HepG2 (cell line): Measurements from ENCODE around the gene ST6GALNAC6. TPM values are rescaled to one million over a fixed set of nuclear protein-coding genes. Genes with fewer than 3 reads are reported as not detected.

Experiments
- EEA1 ChIP-seq: sonication (generic); formaldehyde crosslinking; IDR thresholded peaks from 2 replicates; pipeline ENCODE4 v1.5.1; 2020; ENCODE audit warnings: mild to moderate bottlenecking, missing genetic modification reagents, borderline replicate concordance
- HNF4A ChIP-seq: sonication (generic); formaldehyde crosslinking; IDR thresholded peaks from 2 replicates; pipeline ENCODE4 v1.4.0; 2020; ENCODE audit warnings: missing genetic modification reagents
- HNRNPK ChIP-seq: fragments of 200-400 bp; formaldehyde crosslinking; IDR thresholded peaks from 2 replicates; pipeline ENCODE4 v1.6.1; 2018; ENCODE audit warnings: low read length, low read depth, moderate library complexity, mild to moderate bottlenecking; ENCODE audit not compliant: poor library complexity, severe bottlenecking
- KDM5B ChIP-seq: sonication (generic); formaldehyde crosslinking; IDR thresholded peaks from 2 replicates; pipeline ENCODE4 v1.4.0; 2020; ENCODE audit warnings: missing genetic modification reagents, mild to moderate bottlenecking, borderline replicate concordance
- MIER2 ChIP-seq: IDR thresholded peaks from 2 replicates; pipeline ENCODE4 v1.6.1; 2016; ENCODE audit warnings: missing biosample characterization, missing genetic modification reagents
- NR2F6 ChIP-seq, 2 experiments: IDR thresholded peaks; 2 replicates each; pipeline ENCODE4 v1.6.1; 2016; ENCODE audit warnings: antibody characterized with exemption in 1 of 2, mild to moderate bottlenecking in 1 of 2
- PCBP2 ChIP-seq: fragments of 200-400 bp; formaldehyde crosslinking; optimal IDR thresholded peaks from 2 replicates; pipeline ENCODE3; 2018; ENCODE audit warnings: low read length, low read depth; ENCODE audit not compliant: poor library complexity, severe bottlenecking
- RXRA ChIP-seq: sonication (generic); formaldehyde crosslinking; IDR thresholded peaks from 2 replicates; pipeline ENCODE4 v1.5.1; 2020; ENCODE audit warnings: missing genetic modification reagents
- SALL2 ChIP-seq: sonication (generic); formaldehyde crosslinking; IDR thresholded peaks from 2 replicates; pipeline ENCODE4 v1.8.1; 2023; ENCODE audit warnings: mild to moderate bottlenecking, missing genetic modification reagents, inconsistent platforms
- SCMH1 ChIP-seq: sonication (generic); formaldehyde crosslinking; IDR thresholded peaks from 2 replicates; pipeline ENCODE4 v1.9.0; 2021; ENCODE audit warnings: missing genetic modification reagents, mild to moderate bottlenecking, borderline replicate concordance
- SMYD3 ChIP-seq: sonication (generic); formaldehyde crosslinking; IDR thresholded peaks from 2 replicates; pipeline ENCODE4 v1.8.1; 2023; ENCODE audit warnings: mild to moderate bottlenecking, missing genetic modification reagents
- ZFAT ChIP-seq: sonication (generic); formaldehyde crosslinking; conservative IDR thresholded peaks from 2 replicates; pipeline ENCODE4 v1.8.1; 2023; ENCODE audit warnings: missing genetic modification reagents, inconsistent platforms
- ZFP62 ChIP-seq: sonication (generic); formaldehyde crosslinking; IDR thresholded peaks from 2 replicates; pipeline ENCODE4 v1.4.0; 2020; ENCODE audit warnings: missing genetic modification reagents
- ZMYM3 ChIP-seq: sonication (generic); formaldehyde crosslinking; IDR thresholded peaks from 2 replicates; pipeline ENCODE4 v1.5.1; 2020; ENCODE audit warnings: mild to moderate bottlenecking, missing genetic modification reagents
- ZNF3 ChIP-seq: IDR thresholded peaks from 2 replicates; pipeline ENCODE4 v1.7.0; 2017; ENCODE audit warnings: inconsistent platforms
- ZNF441 ChIP-seq: sonication (generic); formaldehyde crosslinking; IDR thresholded peaks from 2 replicates; pipeline ENCODE4 v1.7.0; 2021; ENCODE audit warnings: missing genetic modification reagents, borderline replicate concordance
- ZNF530 ChIP-seq: sonication (generic); formaldehyde crosslinking; IDR thresholded peaks from 2 replicates; pipeline ENCODE4 v1.5.0; 2020; ENCODE audit warnings: low read depth, mild to moderate bottlenecking, missing genetic modification reagents
- ZNF547 ChIP-seq: sonication (generic); formaldehyde crosslinking; IDR thresholded peaks from 2 replicates; pipeline ENCODE4 v1.5.1; 2020; ENCODE audit warnings: mild to moderate bottlenecking, missing genetic modification reagents
- ZNF563 ChIP-seq: sonication (generic); formaldehyde crosslinking; IDR thresholded peaks from 2 replicates; pipeline ENCODE4 v1.8.0; 2022; ENCODE audit warnings: mild to moderate bottlenecking, moderate library complexity, missing genetic modification reagents
- ZNF788 ChIP-seq: sonication (generic); formaldehyde crosslinking; IDR thresholded peaks from 2 replicates; pipeline ENCODE4 v1.5.0; 2020; ENCODE audit warnings: mild to moderate bottlenecking, missing genetic modification reagents, borderline replicate concordance
- ZSCAN22 ChIP-seq: sonication (generic); formaldehyde crosslinking; IDR thresholded peaks from 2 replicates; pipeline ENCODE4 v1.4.0; 2020; ENCODE audit warnings: mild to moderate bottlenecking, missing genetic modification reagents
- polyA plus RNA-seq, 8 experiments: library from polyadenylated mRNA; depleted of rRNA in 3 of 8; stranded (reverse) in 7 of 8; unstranded in 1 of 8; fragments of >200 nt; fragmentation: Illumina TruSeq in 4 of 8; extraction: Trizol in 4 of 8; gene quantifications; 2 replicates each; pipeline versions ENCODE4 v1.2.1 to v1.2.3, GENCODE V29; 2011 to 2016; ENCODE audit warnings: low read depth in 4 of 8, missing spikeins in 1 of 8, mixed read lengths in 1 of 8; ENCODE audit not compliant: insufficient read depth in 1 of 8
- total RNA-seq, 5 experiments: library from RNA; depleted of rRNA; stranded (reverse); fragments of >200 nt; fragmentation: Illumina TruSeq; extraction: Trizol; gene quantifications; 2 replicates each; pipeline ENCODE4 v1.2.3, GENCODE V29; 2016; ENCODE audit warnings: low read depth in 1 of 5
- TF ChIP-seq, protein P1 (sequence below): sonication (generic); formaldehyde crosslinking; IDR thresholded peaks from 2 replicates; pipeline ENCODE4 v1.4.0; 2020; ENCODE audit warnings: missing genetic modification reagents
- TF ChIP-seq, protein P2 (sequence below): sonication (generic); formaldehyde crosslinking; IDR thresholded peaks from 2 replicates; pipeline ENCODE4 v1.4.0; 2020; ENCODE audit warnings: missing genetic modification reagents
- TF ChIP-seq, protein P3 (sequence below): sonication (generic); formaldehyde crosslinking; IDR thresholded peaks from 2 replicates; pipeline ENCODE4 v1.5.0; 2020; ENCODE audit warnings: missing genetic modification reagents
- TF ChIP-seq, protein P4 (sequence below): sonication (generic); formaldehyde crosslinking; IDR thresholded peaks from 2 replicates; pipeline ENCODE4 v1.4.0; 2020; ENCODE audit warnings: mild to moderate bottlenecking, missing genetic modification reagents
- TF ChIP-seq, protein P5 (sequence below): IDR thresholded peaks from 2 replicates; pipeline ENCODE4 v1.6.1; 2012; ENCODE audit warnings: inconsistent platforms

ST6GALNAC6 gene
- total and polyA plus RNA-seq, 2 of the 13 experiments (the other 11 are each of a cell fraction or from before 2014, with no cell fraction given), result 18.5 to 65.4 TPM

DNA sequence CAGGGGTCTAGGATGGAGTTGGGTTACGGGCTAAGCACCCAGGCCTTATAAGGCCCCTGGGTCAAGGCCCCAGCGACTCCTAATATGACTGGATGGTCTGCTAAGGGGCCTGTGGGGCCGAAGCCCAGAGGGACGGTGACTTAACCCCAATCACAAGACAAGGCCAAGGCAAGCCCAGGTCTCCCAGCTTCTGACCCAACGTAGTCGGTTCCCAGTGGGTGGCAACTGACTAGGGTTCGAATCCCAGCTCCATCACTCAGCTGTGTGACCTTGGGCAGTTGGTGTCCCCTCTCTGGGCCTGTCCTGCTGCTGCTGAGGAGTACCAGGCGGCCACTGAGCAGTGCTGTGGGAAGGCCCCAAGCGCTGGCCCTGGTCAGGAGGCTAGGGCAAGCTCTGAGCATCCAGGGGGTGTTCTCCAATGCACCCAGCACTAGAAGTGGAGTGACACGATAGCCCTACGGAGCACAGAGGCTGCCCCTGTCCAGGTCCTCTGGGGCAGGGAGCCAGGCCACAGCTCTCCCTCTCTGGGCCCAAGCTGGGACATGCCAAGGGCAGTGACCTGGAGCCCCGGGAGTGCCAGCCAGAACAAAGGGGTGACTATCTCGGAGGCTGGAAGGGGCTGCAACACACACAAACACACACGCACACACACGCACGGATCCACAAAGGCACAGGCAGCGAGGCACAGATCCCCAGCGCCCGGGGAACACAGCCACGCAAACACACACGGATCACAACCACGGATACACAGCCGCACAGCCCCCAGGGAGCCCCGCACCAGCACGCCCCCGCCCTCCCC lies 22.4 kb downstream of the ST6GALNAC6 start (continued):
- TF ChIP-seq, protein P1, sequence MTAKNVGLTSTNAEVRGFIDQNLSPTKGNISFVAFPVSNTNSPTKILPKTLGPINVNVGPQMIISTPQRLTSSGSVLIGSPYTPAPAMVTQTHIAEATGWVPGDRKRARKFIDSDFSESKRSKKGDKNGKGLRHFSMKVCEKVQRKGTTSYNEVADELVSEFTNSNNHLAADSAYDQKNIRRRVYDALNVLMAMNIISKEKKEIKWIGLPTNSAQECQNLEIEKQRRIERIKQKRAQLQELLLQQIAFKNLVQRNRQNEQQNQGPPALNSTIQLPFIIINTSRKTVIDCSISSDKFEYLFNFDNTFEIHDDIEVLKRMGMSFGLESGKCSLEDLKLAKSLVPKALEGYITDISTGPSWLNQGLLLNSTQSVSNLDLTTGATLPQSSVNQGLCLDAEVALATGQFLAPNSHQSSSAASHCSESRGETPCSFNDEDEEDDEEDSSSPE, result no peak
- TF ChIP-seq ZMYM3 (peak; percentile 76), SALL2 (CRISPR knock-in tag) (0 out of 2 replicates have a peak, but pooled peaks have one; percentile 40), PCBP2 (no peak), KDM5B (CRISPR knock-in tag) (0 out of 2 replicates have a peak, but pooled peaks have one; percentile 39), HNRNPK (no peak), SMYD3 (CRISPR knock-in tag) (no peak), RXRA (CRISPR knock-in tag) (no peak), ZNF530 (CRISPR knock-in tag) (no peak), HNF4A (CRISPR knock-in tag) (no peak), ZFP62 (CRISPR knock-in tag) (no peak), ZNF441 (no peak), ZNF3 (no peak), NR2F6 (IDR thresholded peaks at IDR 0.05) (no peak), NR2F6 (CRISPR knock-in tag; IDR thresholded peaks at IDR 0.05) (no peak), MIER2 (CRISPR knock-in tag) (no peak), ZSCAN22 (no peak), ZFAT (CRISPR knock-in tag) (no peak), ZNF563 (CRISPR knock-in tag) (0 out of 2 replicates have a peak, but pooled peaks have one; percentile 12), EEA1 (0 out of 2 replicates have a peak, but pooled peaks have one; percentile 2), SCMH1 (CRISPR knock-in tag) (no peak), ZNF788 (CRISPR knock-in tag) (peak; percentile 37; the same call in 1 of the 2 replicates), ZNF547 (0 out of 2 replicates have a peak, but pooled peaks have one; percentile 16)
- TF ChIP-seq, protein P2, sequence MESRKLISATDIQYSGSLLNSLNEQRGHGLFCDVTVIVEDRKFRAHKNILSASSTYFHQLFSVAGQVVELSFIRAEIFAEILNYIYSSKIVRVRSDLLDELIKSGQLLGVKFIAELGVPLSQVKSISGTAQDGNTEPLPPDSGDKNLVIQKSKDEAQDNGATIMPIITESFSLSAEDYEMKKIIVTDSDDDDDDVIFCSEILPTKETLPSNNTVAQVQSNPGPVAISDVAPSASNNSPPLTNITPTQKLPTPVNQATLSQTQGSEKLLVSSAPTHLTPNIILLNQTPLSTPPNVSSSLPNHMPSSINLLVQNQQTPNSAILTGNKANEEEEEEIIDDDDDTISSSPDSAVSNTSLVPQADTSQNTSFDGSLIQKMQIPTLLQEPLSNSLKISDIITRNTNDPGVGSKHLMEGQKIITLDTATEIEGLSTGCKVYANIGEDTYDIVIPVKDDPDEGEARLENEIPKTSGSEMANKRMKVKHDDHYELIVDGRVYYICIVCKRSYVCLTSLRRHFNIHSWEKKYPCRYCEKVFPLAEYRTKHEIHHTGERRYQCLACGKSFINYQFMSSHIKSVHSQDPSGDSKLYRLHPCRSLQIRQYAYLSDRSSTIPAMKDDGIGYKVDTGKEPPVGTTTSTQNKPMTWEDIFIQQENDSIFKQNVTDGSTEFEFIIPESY (CRISPR knock-in tag), result no peak
- TF ChIP-seq, protein P3, sequence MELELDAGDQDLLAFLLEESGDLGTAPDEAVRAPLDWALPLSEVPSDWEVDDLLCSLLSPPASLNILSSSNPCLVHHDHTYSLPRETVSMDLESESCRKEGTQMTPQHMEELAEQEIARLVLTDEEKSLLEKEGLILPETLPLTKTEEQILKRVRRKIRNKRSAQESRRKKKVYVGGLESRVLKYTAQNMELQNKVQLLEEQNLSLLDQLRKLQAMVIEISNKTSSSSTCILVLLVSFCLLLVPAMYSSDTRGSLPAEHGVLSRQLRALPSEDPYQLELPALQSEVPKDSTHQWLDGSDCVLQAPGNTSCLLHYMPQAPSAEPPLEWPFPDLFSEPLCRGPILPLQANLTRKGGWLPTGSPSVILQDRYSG (CRISPR knock-in tag), result no peak
- TF ChIP-seq, protein P4, sequence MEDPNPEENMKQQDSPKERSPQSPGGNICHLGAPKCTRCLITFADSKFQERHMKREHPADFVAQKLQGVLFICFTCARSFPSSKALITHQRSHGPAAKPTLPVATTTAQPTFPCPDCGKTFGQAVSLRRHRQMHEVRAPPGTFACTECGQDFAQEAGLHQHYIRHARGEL (CRISPR knock-in tag), result no peak
- TF ChIP-seq, protein P5, sequence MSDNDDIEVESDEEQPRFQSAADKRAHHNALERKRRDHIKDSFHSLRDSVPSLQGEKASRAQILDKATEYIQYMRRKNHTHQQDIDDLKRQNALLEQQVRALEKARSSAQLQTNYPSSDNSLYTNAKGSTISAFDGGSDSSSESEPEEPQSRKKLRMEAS, result no peak; the same call in 1 of the 2 replicates
